WERI-Rb-1 (cell line): ENCODE data around the gene SDCCAG8.

Source experiments
- DNase-seq: peaks from one replicate; pipeline ENCODE4 v3.0.0-alpha.2; 2020
- H3K27ac ChIP-seq: fragments of 250-450 bp; sonication (Bioruptor Pico); 2 replicates; pipeline ENCODE4 v1.5.1; 2020; ENCODE audit warnings: mild to moderate bottlenecking, moderate library complexity
- H3K27me3 ChIP-seq: fragments of 250-450 bp; sonication (Bioruptor Pico); 2 replicates; pipeline ENCODE4 v1.5.1; 2021; ENCODE audit warnings: mild to moderate bottlenecking, low read depth, moderate library complexity; ENCODE audit not compliant: insufficient read depth, severe bottlenecking
- H3K36me3 ChIP-seq: fragments of 250-450 bp; sonication (Bioruptor Pico); 2 replicates; pipeline ENCODE4 v1.5.1; 2020; ENCODE audit warnings: mild to moderate bottlenecking, moderate library complexity
- H3K4me3 ChIP-seq: 2 replicates; pipeline ENCODE4 v1.5.1; 2011; ENCODE audit warnings: low read depth, mild to moderate bottlenecking, control low read depth, low read length
- H3K9me3 ChIP-seq: fragments of 250-450 bp; sonication (Bioruptor Pico); 2 replicates; pipeline ENCODE4 v1.5.1; 2021; ENCODE audit warnings: mild to moderate bottlenecking, moderate library complexity; ENCODE audit not compliant: severe bottlenecking
- TF ChIP-seq, protein P1 (sequence below): IDR thresholded peaks from 2 replicates; pipeline ENCODE4 v1.5.1; 2011; ENCODE audit warnings: low read depth, mild to moderate bottlenecking, control low read depth, inconsistent platforms, low read length

Gene SDCCAG8

DNA sequence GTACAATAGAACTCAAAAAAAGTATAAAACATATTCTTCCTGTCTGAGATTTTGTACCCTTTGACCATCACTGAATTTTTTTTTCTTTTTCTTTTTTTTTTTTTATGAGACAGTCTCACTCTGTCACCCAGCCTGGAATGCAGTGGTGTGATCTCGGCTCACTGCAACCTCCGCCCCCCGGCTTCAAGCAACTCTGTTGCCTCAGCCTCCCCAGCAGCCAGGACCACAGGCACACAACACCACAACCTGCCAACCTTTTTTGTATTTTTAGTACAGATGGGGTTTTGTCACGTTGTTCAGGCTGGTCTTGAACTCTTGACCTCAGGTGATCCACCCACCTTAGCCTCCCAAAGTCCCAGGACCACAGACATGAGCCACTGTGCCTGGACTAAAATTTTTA is 10.4 kb downstream of the SDCCAG8 start:
- TF ChIP-seq, protein P1, sequence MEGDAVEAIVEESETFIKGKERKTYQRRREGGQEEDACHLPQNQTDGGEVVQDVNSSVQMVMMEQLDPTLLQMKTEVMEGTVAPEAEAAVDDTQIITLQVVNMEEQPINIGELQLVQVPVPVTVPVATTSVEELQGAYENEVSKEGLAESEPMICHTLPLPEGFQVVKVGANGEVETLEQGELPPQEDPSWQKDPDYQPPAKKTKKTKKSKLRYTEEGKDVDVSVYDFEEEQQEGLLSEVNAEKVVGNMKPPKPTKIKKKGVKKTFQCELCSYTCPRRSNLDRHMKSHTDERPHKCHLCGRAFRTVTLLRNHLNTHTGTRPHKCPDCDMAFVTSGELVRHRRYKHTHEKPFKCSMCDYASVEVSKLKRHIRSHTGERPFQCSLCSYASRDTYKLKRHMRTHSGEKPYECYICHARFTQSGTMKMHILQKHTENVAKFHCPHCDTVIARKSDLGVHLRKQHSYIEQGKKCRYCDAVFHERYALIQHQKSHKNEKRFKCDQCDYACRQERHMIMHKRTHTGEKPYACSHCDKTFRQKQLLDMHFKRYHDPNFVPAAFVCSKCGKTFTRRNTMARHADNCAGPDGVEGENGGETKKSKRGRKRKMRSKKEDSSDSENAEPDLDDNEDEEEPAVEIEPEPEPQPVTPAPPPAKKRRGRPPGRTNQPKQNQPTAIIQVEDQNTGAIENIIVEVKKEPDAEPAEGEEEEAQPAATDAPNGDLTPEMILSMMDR: no peak
- Histone ChIP-seq H3K4me3 (no peak overlapping the region), H3K9me3 (no peaks in the 10 kb centered on the region), H3K36me3 (no peaks in the 10 kb centered on the region; the same call in 1 of the 2 replicates), H3K27me3 (no peaks in the 10 kb centered on the region), H3K27ac (no peak overlapping the region)
- DNase-seq: no peak

DNA sequence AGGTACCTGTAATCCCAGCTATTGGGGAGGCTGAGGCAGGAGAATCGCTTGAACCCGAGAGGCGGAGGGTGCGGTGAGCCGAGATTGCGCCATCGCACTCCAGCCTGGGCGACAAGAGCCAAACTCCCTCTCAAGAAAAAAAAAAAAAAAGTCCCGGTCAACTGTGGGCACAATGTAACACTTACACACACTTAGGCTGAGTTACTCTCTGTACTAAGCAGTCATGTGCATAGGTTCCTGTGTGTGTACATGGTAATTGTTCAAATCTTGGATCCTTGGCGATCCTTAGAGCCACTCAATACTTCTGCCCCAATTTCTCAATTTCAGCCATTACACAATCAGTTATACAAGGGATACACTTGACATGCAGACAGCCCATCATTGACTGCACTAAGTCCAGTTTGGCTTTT is 11.6 kb downstream of the SDCCAG8 start:
- no peaks in the 10 kb centered on the region for H3K27me3 ChIP-seq
- H3K9me3 ChIP-seq: no peaks in the 10 kb centered on the region
- no peak for DNase-seq
- peaks cover 4% of the 10 kb centered on the region for H3K36me3 ChIP-seq
- no peak overlapping the region for H3K27ac ChIP-seq
- no peak overlapping the region for H3K4me3 ChIP-seq
- TF ChIP-seq, protein P1: no peak

DNA sequence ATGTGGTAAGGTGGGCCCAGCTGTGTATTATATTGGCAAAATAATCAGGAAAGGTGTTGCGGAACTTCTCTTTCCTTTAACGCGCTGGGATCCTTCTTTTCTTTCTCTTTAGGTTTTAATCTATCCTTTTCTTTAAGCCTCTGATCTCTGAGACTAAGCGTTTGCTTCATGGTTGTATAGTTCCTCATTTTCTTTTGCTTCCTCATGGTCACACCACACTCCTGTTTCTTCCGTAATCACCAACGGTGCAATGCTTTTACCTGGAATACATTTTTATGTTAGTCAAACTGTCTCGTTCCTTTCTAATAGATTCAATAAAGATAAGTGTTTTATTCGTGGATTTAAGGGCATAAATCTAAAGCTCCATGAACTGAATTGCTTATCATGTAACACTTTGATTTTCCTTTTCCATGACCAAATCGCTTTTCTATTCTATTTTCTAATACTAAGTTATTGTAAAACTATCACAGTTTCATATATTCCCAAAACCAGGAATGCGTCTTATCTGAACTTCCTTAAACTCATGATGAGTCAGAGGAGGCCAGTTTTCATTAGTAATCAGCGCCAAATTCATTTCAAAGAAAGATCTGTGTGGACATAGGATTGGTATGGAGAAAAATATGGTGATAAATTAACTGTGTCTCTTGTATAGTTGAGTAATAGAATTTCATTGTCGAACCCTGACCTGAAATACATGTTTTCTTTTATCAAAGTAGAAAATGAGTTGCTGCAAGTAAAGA is 12.2 kb downstream of the SDCCAG8 start:
- no peak for DNase-seq
- H3K27ac ChIP-seq: no peak overlapping the region
- TF ChIP-seq, protein P1: no peak
- no peaks in the 10 kb centered on the region for H3K9me3 ChIP-seq
- no peak overlapping the region for H3K4me3 ChIP-seq
- no peaks in the 10 kb centered on the region for H3K27me3 ChIP-seq
- peaks cover 4% of the 10 kb centered on the region for H3K36me3 ChIP-seq

DNA sequence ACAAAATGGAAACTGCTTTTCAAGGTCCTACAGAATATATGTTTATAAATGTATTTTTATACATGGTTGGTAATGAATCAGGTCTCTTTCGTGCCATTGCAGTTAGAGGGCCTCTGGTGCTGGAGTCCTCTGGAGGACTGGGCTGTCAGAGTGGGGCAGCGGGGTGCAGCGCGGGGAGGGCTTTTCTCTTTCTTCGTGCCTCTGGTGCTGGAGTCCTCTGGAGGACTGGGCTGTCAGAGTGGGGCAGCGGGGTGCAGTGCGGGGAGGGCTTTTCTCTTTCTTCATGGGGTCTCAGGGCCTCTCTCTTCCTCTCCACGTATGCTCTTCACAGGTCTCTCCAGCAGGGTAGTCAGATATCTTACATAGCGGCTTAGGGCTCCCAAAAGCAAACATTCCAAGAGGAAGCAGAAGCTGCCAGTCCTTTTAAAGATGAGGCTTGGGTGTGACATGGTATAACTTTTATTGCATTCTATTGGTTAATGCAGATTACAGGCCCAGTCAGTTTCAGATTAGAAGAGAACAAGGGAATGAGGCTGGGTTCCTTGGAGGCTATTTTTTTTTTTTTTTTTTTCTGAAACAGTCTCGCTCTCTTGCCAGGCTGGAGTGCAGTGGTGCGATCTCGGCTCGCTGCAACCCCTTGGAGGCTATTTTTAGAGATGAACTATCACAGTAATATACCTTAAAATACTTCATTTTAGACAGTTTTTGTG is 13.1 kb downstream of the SDCCAG8 start:
- H3K27me3 ChIP-seq: no peaks in the 10 kb centered on the region
- H3K36me3 ChIP-seq: peaks cover 8% of the 10 kb centered on the region
- H3K4me3 ChIP-seq: no peak overlapping the region
- H3K9me3 ChIP-seq: no peaks in the 10 kb centered on the region
- no peak for DNase-seq
- no peak overlapping the region for H3K27ac ChIP-seq
- TF ChIP-seq, protein P1: no peak

DNA sequence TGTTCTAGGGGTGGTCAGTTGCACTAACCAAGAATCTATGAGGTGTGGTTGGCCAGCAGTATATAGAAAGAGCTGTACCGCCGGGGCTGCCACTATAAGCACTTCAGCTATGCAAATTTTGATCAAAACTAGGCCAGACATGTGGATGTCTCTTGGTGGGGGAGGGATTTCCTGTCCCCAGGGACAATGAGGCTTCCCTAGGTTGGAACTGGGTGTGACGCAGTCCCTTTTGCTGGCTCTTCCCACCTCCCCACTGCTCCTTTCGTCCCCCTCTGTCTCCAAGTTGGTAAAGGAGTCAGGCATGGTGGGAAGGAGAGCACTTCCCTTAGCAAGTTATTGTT is 13.6 kb downstream of the SDCCAG8 start:
- Histone ChIP-seq H3K4me3 (no peak overlapping the region), H3K36me3 (peaks cover 13% of the 10 kb centered on the region), H3K9me3 (no peaks in the 10 kb centered on the region), H3K27ac (no peak overlapping the region), H3K27me3 (no peaks in the 10 kb centered on the region)
- no peak for DNase-seq
- TF ChIP-seq, protein P1: no peak
